Anterior cingulate cortex (tissue), 58 donors: ENCODE data around the gene KLHDC8A.
"Not testable (repeated sequence)": the region's sequence is repeated elsewhere in the genome, so short reads cannot be mapped to it uniquely, and the experiment has no call there.

ENCODE experiments used
- DNase-seq, 58 donors: peaks; one replicate each; lab custom pipeline; 2025; lab: John Stamatoyannopoulos, UW

Gene KLHDC8A

GRCh38 chr1:205356440-205357139 is at the start of gene KLHDC8A:
KLHDC8A (minus strand) TSS chr1:205356922; CDS start chr1:205343604, 13,318 bp downstream.
- peak in 22 of 58 donors; percentile 13 to 60 (median 33) for DNase-seq

- DNase-seq: not testable (repeated sequence)
Observed at GRCh38 chr1:205406252-205406651, 49.5 kb upstream of the KLHDC8A start.

- DNase-seq: not testable (repeated sequence)
Observed at GRCh38 chr1:205404484-205404883, 47.8 kb upstream of the KLHDC8A start.

GRCh38 chr1:205398586-205398985 is 41.9 kb upstream of the KLHDC8A start:
- no peak for DNase-seq

- peak in 6 of 58 donors; percentile 3 to 40 (median 8) for DNase-seq
Observed at GRCh38 chr1:205396967-205397616, 40.4 kb upstream of the KLHDC8A start.

GRCh38 chr1:205395616-205396015 is 38.9 kb upstream of the KLHDC8A start:
- DNase-seq: no peak

GRCh38 chr1:205392650-205393049 is 35.9 kb upstream of the KLHDC8A start:
- no peak for DNase-seq

- no peak for DNase-seq
Observed at GRCh38 chr1:205391386-205391785, 34.7 kb upstream of the KLHDC8A start.

- DNase-seq: no peak
Observed at GRCh38 chr1:205387845-205388244, 31.1 kb upstream of the KLHDC8A start.

GRCh38 chr1:205382990-205383389 is 26.3 kb upstream of the KLHDC8A start:
- DNase-seq: not testable (repeated sequence)

GRCh38 chr1:205382561-205382960 is 25.8 kb upstream of the KLHDC8A start:
- peak in 3 of 58 donors; percentile 23 to 51 (median 40) for DNase-seq

GRCh38 chr1:205381305-205381704 is 24.6 kb upstream of the KLHDC8A start:
- no peak for DNase-seq

GRCh38 chr1:205380882-205381281 is 24.2 kb upstream of the KLHDC8A start:
- no peak for DNase-seq

- DNase-seq: no peak
Observed at GRCh38 chr1:205379056-205379455, 22.3 kb upstream of the KLHDC8A start.

GRCh38 chr1:205377355-205377754 is 20.6 kb upstream of the KLHDC8A start:
- no peak for DNase-seq

- no peak for DNase-seq
Observed at GRCh38 chr1:205376739-205377138, 20.0 kb upstream of the KLHDC8A start.

GRCh38 chr1:205375835-205376545 is 19.3 kb upstream of the KLHDC8A start:
- DNase-seq: peak in 4 of 58 donors; percentile 13 to 62 (median 30)

- DNase-seq: peak in 1 of 58 donors; percentile 10
Observed at GRCh38 chr1:205374210-205375078, 17.7 kb upstream of the KLHDC8A start.

GRCh38 chr1:205373798-205374175 is 17.1 kb upstream of the KLHDC8A start:
- no peak for DNase-seq
